Measurements from ENCODE around the gene PILRB. TPM values are rescaled to one million over a fixed set of nuclear protein-coding genes. Genes with fewer than 3 reads are reported as not detected.
A peak's percentile ranks its signal among the peaks of the same experiment; 100 is the strongest.
"Not testable (repeated sequence)": the region's sequence is repeated elsewhere in the genome, so short reads cannot be mapped to it uniquely, and the experiment has no call there.

Gene PILRB
- total RNA-seq: 65.8 and 79.4 TPM in 2 replicates

DNA sequence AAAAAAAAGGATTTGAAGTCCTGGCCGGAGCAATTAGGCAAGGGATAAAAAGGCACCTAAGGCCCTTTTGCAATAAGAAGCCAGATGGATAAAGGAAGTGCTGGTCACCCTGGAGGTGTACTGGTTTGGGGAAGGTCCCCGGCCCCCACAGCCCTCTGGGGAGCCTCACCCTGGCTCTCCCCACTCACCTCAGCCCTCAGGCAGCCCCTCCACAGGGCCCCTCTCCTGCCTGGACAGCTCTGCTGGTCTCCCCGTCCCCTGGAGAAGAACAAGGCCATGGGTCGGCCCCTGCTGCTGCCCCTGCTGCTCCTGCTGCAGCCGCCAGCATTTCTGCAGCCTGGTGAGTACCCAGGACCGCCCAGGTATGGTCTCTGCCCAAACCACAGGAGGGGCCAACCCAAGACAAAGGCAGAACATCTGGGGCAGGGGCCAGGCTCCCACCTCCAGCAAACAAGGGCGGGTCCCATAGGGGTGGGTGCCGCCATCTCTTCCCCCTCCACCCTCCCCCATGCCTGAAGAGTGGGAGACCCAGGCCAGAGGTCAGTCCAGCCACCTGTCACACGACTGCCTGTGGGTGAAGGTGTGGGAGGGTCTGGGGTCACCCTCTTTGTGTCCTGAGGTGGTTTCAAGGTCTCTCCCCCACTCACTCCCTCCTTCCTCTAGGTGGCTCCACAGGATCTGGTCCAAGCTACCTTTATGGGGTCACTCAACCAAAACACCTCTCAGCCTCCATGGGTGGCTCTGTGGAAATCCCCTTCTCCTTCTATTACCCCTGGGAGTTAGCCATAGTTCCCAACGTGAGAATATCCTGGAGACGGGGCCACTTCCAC lies at the start of gene PILRB:
Gene PILRB (plus strand): TSS at position 91 of the 830 bp plus-strand sequence. CDS start 186 bp downstream, at position 277.
- POLR2A ChIA-PET: interaction anchor here (0.5 to 2.7 kb wide), 4 partner anchors 10 to 107 kb away, joined by 3 to 10 read pairs (median 4); partner anchors contain the start of gene ZCWPW1
- peak; percentile 90 for ATAC-seq (ENCODE audit: low read depth)
- no peaks in the 10 kb centered on the region for H3K27me3 Mint-ChIP-seq
- no peak for DNase-seq
- intact Hi-C loops (cut with micrococcal nuclease): loop anchor here (1.0 kb wide), 3 partner anchors 11 to 92 kb away; no protein-coding TSS in a partner anchor
- no peaks in the 10 kb centered on the region for H3K9me3 Mint-ChIP-seq
- H3K4me3 Mint-ChIP-seq: no peak within 1 kb of the TSS
- peak within 1 kb of the TSS; percentile 63 for H3K27ac Mint-ChIP-seq
- TF ChIP-seq, protein P1, sequence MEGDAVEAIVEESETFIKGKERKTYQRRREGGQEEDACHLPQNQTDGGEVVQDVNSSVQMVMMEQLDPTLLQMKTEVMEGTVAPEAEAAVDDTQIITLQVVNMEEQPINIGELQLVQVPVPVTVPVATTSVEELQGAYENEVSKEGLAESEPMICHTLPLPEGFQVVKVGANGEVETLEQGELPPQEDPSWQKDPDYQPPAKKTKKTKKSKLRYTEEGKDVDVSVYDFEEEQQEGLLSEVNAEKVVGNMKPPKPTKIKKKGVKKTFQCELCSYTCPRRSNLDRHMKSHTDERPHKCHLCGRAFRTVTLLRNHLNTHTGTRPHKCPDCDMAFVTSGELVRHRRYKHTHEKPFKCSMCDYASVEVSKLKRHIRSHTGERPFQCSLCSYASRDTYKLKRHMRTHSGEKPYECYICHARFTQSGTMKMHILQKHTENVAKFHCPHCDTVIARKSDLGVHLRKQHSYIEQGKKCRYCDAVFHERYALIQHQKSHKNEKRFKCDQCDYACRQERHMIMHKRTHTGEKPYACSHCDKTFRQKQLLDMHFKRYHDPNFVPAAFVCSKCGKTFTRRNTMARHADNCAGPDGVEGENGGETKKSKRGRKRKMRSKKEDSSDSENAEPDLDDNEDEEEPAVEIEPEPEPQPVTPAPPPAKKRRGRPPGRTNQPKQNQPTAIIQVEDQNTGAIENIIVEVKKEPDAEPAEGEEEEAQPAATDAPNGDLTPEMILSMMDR (IDR thresholded peaks at IDR 0.05): no peak
- H3K36me3 Mint-ChIP-seq (ENCODE audit: low read depth): peaks cover 87% of the 10 kb centered on the region
- peaks cover 26% of the 10 kb centered on the region for H3K4me1 Mint-ChIP-seq
- CTCF ChIA-PET: interaction anchor here (0.8 to 2.9 kb wide), 4 partner anchors 10 to 92 kb away, joined by 3 to 35 read pairs (median 4); no protein-coding TSS in a partner anchor

DNA sequence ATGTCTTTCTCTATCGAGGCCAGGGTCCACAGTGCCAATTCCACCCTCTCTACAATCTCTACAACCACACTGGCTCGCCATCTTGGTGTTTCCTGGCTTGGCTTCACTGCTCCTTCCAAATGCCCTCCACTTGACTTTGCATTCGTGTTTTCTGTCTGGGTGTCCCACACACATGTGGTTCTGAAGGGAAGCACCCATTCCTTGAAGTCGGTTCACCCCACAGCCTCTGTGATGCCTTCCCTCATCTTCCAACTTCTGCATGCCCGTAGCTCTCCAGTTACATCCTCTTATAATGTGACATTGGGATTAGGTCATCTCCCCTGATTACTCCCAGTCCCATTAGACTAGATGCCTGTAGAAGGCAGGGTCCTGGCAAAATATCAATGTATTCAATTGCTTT lies 39.6 kb upstream of the PILRB start:
- DNase-seq; H3K4me3 Mint-ChIP-seq; intact Hi-C loops (cut with micrococcal nuclease); H3K27ac Mint-ChIP-seq; POLR2A ChIA-PET; CTCF ChIA-PET; ATAC-seq (ENCODE audit: low read depth); H3K9me3 Mint-ChIP-seq; H3K27me3 Mint-ChIP-seq: not testable (repeated sequence)
- peaks cover 22% of the 10 kb centered on the region for H3K36me3 Mint-ChIP-seq (ENCODE audit: low read depth)
- peaks cover 13% of the 10 kb centered on the region for H3K4me1 Mint-ChIP-seq

DNA sequence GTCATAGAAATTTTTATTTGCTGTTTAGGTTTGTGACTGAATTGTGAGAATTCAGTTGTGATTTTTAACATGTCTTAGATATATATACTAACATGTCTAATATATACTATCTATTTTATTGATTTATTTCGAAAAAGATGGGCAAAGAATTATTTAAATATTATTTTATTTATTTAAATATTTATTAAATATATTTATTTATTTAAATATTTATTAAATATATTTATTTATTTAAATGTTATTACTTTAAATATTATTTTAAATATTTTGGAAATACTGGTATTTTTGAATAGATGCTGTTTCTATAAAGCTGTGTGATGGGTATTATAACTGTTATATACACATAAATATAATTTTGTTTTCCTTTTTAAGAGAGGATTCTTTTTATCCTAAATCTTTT lies 36.3 kb upstream of the PILRB start:
- H3K4me3 Mint-ChIP-seq; CTCF ChIA-PET; H3K27ac Mint-ChIP-seq; H3K27me3 Mint-ChIP-seq; H3K9me3 Mint-ChIP-seq; DNase-seq; ATAC-seq (ENCODE audit: low read depth); intact Hi-C loops (cut with micrococcal nuclease): not testable (repeated sequence)
- peaks cover 45% of the 10 kb centered on the region for H3K36me3 Mint-ChIP-seq (ENCODE audit: low read depth)
- POLR2A ChIA-PET: interaction anchor here (0.6 kb wide), 2 partner anchors 29 to 1527 kb away, joined by 4 to 6 read pairs; no protein-coding TSS in a partner anchor
- peaks cover 20% of the 10 kb centered on the region for H3K4me1 Mint-ChIP-seq

DNA sequence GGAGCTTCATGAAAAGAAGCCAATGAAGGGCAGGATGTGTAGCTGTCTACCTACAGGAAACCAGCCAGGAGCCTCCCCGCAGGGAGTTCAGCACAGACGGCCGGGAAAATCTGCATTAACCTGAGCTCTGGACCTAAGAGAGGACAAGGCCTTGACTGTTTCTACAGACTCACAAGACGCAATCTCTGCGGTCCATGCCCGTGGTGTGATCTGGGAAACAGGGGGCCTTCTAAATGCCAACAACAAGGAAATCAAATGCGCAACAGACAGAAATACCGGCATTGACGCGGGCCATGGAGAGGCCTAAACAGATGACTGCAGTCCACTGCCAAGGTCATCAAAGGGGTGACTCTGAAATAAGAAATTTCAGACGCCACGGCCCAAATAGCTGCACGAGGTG lies 33.7 kb upstream of the PILRB start:
- DNase-seq; H3K9me3 Mint-ChIP-seq; CTCF ChIA-PET; POLR2A ChIA-PET; H3K4me3 Mint-ChIP-seq; H3K27me3 Mint-ChIP-seq; H3K4me1 Mint-ChIP-seq; intact Hi-C loops (cut with micrococcal nuclease); ATAC-seq (ENCODE audit: low read depth): not testable (repeated sequence)
- peaks cover 56% of the 10 kb centered on the region for H3K36me3 Mint-ChIP-seq (ENCODE audit: low read depth)
- peak overlapping the region; percentile 18 for H3K27ac Mint-ChIP-seq

DNA sequence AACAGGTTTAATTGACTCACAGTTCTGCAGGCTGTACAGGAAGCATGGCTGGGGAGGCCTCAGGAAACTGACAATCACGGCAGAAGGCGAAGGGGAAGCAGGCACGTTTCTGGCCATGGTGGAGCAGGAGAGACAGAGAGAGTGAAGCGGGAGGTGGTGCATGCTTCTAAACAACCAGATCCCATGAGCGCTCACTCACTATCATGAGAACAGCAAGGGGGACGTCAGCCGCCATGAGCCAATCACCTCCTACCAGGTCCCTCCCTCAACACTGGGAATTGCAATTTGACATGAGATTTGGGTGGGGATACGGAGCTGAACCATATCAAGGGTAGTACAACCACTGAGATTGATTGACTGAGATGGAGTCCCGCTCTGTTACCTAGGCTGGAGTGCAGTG lies 32.2 kb upstream of the PILRB start:
- POLR2A ChIA-PET; H3K27ac Mint-ChIP-seq; H3K9me3 Mint-ChIP-seq; intact Hi-C loops (cut with micrococcal nuclease); CTCF ChIA-PET; H3K4me3 Mint-ChIP-seq; ATAC-seq (ENCODE audit: low read depth); DNase-seq; H3K27me3 Mint-ChIP-seq; H3K4me1 Mint-ChIP-seq: not testable (repeated sequence)
- H3K36me3 Mint-ChIP-seq (ENCODE audit: low read depth): peaks cover 52% of the 10 kb centered on the region

DNA sequence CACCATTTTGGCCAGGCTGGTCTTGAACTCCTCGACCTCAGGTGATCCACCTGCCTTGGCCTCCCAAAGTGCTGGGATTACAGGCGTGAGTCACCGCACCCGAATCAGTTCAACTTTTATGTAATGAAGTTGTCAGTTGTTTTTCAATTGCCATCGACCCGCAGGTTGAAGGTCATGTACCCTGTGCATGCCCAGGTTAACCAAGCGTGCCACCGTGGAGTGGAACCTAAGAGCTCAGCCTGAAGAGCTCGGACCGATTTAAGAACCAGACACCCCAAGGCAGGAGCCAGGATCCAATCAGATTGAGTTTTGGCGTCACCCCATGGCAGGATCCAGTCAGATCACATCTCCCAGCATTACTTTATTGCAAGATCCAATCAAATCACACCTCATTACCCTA lies 31.0 kb upstream of the PILRB start:
- H3K27me3 Mint-ChIP-seq; CTCF ChIA-PET; H3K4me1 Mint-ChIP-seq; H3K4me3 Mint-ChIP-seq; intact Hi-C loops (cut with micrococcal nuclease); H3K9me3 Mint-ChIP-seq; DNase-seq; ATAC-seq (ENCODE audit: low read depth); H3K27ac Mint-ChIP-seq: not testable (repeated sequence)
- POLR2A ChIA-PET: interaction anchor here (0.7 kb wide), 1 partner anchor 176 kb away, joined by 3 read pairs; no protein-coding TSS in a partner anchor
- H3K36me3 Mint-ChIP-seq (ENCODE audit: low read depth): peaks cover 54% of the 10 kb centered on the region

DNA sequence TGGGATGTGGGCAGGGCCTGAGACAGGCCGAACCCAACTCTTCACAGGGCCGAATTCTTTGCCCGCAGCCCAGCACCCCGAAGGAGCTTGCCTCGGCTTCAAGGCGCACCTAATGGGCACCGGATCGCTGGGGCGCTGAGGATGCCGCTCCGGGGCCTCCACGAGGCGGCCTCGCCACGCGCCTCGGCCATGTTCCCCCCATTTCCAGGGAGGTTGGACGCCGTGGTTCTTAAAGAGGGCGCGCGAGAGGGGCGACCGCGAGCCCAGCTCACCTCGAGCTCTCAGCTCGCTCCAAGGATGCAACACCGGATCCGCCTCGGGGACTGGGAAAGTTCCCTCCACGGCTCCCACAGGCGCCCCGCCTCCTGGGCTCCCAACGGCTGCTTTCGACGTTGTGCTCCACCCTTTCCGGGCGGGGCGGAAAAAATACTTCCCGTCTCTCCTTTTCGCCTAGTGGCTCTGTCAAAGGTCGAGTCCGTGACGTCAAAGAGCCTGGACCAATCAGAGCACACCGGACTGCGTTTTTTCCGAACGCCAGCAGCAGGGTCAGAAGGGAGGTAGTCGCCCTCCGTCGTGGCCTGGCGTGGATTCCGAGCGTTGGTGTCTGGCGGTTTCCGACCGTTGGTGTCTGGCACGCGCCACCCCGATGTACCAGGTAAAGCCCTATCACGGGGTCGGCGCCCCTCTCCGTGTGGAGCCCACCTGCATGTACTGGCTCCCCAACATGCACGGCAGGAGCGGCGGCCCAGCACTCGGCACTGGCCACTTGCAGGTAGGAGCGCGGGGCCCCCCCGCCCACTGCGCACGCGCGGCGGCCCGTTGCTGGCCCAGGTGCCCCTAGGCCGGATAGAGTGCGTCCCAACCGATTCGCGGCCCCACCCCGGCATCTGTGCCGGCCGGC lies 22.1 kb upstream of the PILRB start:
- H3K27me3 Mint-ChIP-seq, CTCF ChIA-PET, H3K9me3 Mint-ChIP-seq: not testable (repeated sequence)
- POLR2A ChIA-PET: interaction anchor here (0.6 to 1.2 kb wide), 6 partner anchors 9 to 187 kb away, joined by 3 to 6 read pairs (median 3); partner anchors contain the start of gene LAMTOR4
- peak; percentile 85 for DNase-seq
- Mint-ChIP-seq H3K4me1 (peaks cover 24% of the 10 kb centered on the region), H3K27ac (peak overlapping the region; percentile 86), H3K36me3 (ENCODE audit: low read depth) (peaks cover 34% of the 10 kb centered on the region), H3K4me3 (peak overlapping the region; percentile 93)
- peak; percentile 92 for ATAC-seq (ENCODE audit: low read depth)
- intact Hi-C loops (cut with micrococcal nuclease): loop anchor here (1.0 to 2.0 kb wide), 3 partner anchors 8 to 93 kb away; partner anchors contain the start of genes MEPCE and ZCWPW1

DNA sequence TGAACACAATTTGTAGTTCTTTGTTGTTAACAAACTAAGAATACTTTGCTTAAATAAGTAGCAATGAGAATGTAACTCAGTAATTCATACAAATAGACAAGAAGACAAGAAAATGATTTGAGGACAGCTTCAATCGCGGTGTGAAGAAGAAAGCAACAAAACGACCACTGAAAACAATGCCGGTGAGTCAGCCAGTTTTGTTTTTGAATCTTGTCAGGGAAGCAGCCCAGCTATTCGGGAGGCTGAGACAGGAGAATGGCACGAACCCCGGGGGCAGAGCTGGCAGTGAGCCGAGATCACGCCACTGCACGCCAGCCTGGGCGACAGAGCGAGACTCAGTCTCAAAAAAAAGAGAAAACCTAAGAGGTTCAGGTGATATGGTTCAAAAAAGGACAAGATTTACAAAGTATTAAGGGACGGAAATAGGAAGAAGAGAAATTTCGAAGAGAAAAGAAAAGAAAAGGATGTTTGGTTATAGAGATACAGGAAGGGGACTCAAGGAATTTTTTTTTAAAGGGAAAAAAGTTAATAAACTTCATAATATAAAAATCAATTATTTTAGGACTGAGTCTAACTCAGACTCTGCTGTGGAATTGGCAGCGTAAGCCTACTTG lies 19.7 kb upstream of the PILRB start:
- DNase-seq; H3K4me3 Mint-ChIP-seq; H3K27me3 Mint-ChIP-seq; CTCF ChIA-PET; H3K27ac Mint-ChIP-seq; POLR2A ChIA-PET; intact Hi-C loops (cut with micrococcal nuclease); H3K9me3 Mint-ChIP-seq; ATAC-seq (ENCODE audit: low read depth): not testable (repeated sequence)
- H3K36me3 Mint-ChIP-seq (ENCODE audit: low read depth): peaks cover 47% of the 10 kb centered on the region
- H3K4me1 Mint-ChIP-seq: peaks cover 40% of the 10 kb centered on the region

DNA sequence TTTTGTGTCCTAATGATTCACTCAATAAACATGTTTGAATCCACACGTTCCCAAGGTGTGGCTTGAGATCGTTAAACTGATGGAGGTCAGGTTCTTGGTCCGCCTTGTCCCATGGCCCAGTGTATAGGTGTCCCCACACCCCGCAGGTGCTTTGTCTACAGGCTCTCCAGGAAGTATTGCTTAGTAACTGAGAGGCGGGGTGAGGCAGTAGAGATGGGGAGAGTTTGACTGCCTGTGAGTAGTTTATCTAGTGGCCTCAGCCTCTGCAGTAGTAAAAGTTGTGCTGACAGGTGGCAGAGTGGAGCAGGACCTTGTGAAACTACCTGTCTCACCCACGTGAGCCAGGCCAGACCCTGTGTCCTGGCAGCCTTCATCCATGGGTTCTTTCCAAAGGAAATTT lies 16.6 kb upstream of the PILRB start:
- intact Hi-C loops (cut with micrococcal nuclease): loop anchor here (10.0 kb wide), 2 partner anchors 146 to 426 kb away; partner anchors contain the start of gene TRIM4
- Mint-ChIP-seq H3K36me3 (ENCODE audit: low read depth) (peaks cover 62% of the 10 kb centered on the region), H3K27ac (peak overlapping the region; percentile 50), H3K4me1 (peaks cover 49% of the 10 kb centered on the region)
- POLR2A ChIA-PET; DNase-seq; H3K9me3 Mint-ChIP-seq; H3K27me3 Mint-ChIP-seq; CTCF ChIA-PET; ATAC-seq (ENCODE audit: low read depth); H3K4me3 Mint-ChIP-seq: not testable (repeated sequence)
